HCT116 (cell line): ENCODE measurements around the gene SEC24C. TPM values are rescaled to one million over a fixed set of nuclear protein-coding genes. Genes with fewer than 3 reads are reported as not detected.
"Not testable (repeated sequence)": the region's sequence is repeated elsewhere in the genome, so short reads cannot be mapped to it uniquely, and the experiment has no call there.

Experiments
- ATAC-seq: fragments of 200-7000 bp; cut with Tn5 transposase; 2 replicates; pipeline ENCODE4 v1.9.1; 2020; ENCODE audit warnings: mild to moderate bottlenecking, moderate library complexity
- BruUV-seq: library from RNA; stranded (reverse); fragments of 400-500 nt; replicated peaks from 2 replicates; lab custom pipeline; 2021; lab: Mats Ljungman, UMichigan
- CTCF ChIA-PET: fragments of 300-600 bp; sonication (Branson Sonifier 250); formaldehyde crosslinking; loops from one replicate; lab custom pipeline; 2021; ENCODE audit warnings: antibody characterized with exemption; lab: Charles Lee
- POLR2A ChIA-PET: fragments of 300-600, 350-600 bp; sonication (Branson Sonifier 250); formaldehyde crosslinking; loops from one replicate; lab custom pipeline; 2021; ENCODE audit warnings: antibody characterized with exemption; lab: Charles Lee
- RAD21 ChIA-PET, 2 experiments: fragments of 300-600 bp; sonication (Branson Sonifier 250); formaldehyde crosslinking; loops; one replicate each; lab custom pipeline; 2023; ENCODE audit warnings: low total read pairs in 2 of 2; ENCODE audit not compliant: uncharacterized antibody in 2 of 2, unreplicated experiment in 2 of 2, low non-redundant PET in 1 of 2; lab: Charles Lee
- DNase-seq: peaks from one replicate; pipeline ENCODE4 v3.0.0-alpha.2; 2010; ENCODE audit warnings: low read depth, low spot score
- H2AFZ ChIP-seq: fragments of 200-600 bp; shearing (Covaris generic), sonication (generic); 2 replicates; pipeline ENCODE4 v1.6.1; 2017; ENCODE audit warnings: low read depth, mixed run types, mixed read lengths, antibody characterized with exemption, low read length; ENCODE audit not compliant: poor library complexity, severe bottlenecking
- H3K27ac ChIP-seq: 2 replicates; pipeline ENCODE4 v1.5.1; 2012; ENCODE audit warnings: low read depth, low read length
- H3K27me3 ChIP-seq: fragments of 200-600 bp; sonication (generic); 2 replicates; pipeline ENCODE4 v1.6.1; 2016; ENCODE audit warnings: mixed run types, low read length, mixed read lengths; ENCODE audit not compliant: insufficient read depth
- H3K36me3 ChIP-seq, 2 experiments: fragments of 200-500 bp in 1 of 2; fragments of 200-600 bp in 1 of 2; sonication (Bioruptor generic) in 1 of 2; sonication (generic) in 1 of 2; 2 replicates each; pipeline versions ENCODE4 v1.5.1 to v1.6.1; 2014 to 2016; ENCODE audit warnings: low read length in 2 of 2, inconsistent platforms in 1 of 2, mixed read lengths in 1 of 2, mixed run types in 1 of 2; ENCODE audit not compliant: insufficient read depth in 2 of 2, control insufficient read depth in 1 of 2
- H3K4me1 ChIP-seq, 2 experiments: fragments of 200-600 bp in 1 of 2; sonication (generic) in 1 of 2; 2 replicates each; pipeline versions ENCODE4 v1.5.1 to v1.6.1; 2012 to 2017; ENCODE audit warnings: low read length in 2 of 2, inconsistent platforms in 1 of 2, mild to moderate bottlenecking in 1 of 2, mixed read lengths in 1 of 2, mixed run types in 1 of 2, moderate library complexity in 1 of 2; ENCODE audit not compliant: insufficient read depth in 2 of 2, control insufficient read depth in 1 of 2
- H3K4me2 ChIP-seq: fragments of 200-600 bp; sonication (generic); 2 replicates; pipeline ENCODE4 v1.6.1; 2017; ENCODE audit warnings: mixed run types, low read length, mixed read lengths
- H3K4me3 ChIP-seq, 2 experiments: fragments of 200-600 bp in 1 of 2; sonication (generic) in 1 of 2; replicated peaks in 1 of 2; 2 replicates each; pipeline ENCODE4 v1.5.1; 2011 to 2016; ENCODE audit warnings: low read length in 2 of 2, control low read depth in 1 of 2, low read depth in 1 of 2, mild to moderate bottlenecking in 1 of 2, mixed read lengths in 1 of 2, mixed run types in 1 of 2
- H3K79me2 ChIP-seq: fragments of 200-600 bp; sonication (generic); 2 replicates; pipeline ENCODE4 v1.6.1; 2017; ENCODE audit warnings: mild to moderate bottlenecking, mixed run types, low read length, moderate library complexity, mixed read lengths; ENCODE audit not compliant: insufficient read depth
- H3K9ac ChIP-seq: fragments of 200-600 bp; sonication (generic); 2 replicates; pipeline ENCODE4 v1.6.1; 2016; ENCODE audit warnings: low read length, mixed read lengths
- H3K9me2 ChIP-seq: fragments of 200-600 bp; sonication (generic), shearing (Covaris generic); 2 replicates; pipeline ENCODE4 v1.6.1; 2017; ENCODE audit warnings: mixed run types, mild to moderate bottlenecking, moderate library complexity; ENCODE audit not compliant: insufficient read depth
- H3K9me3 ChIP-seq, 2 experiments: fragments of 200-500 bp in 1 of 2; fragments of 200-600 bp in 1 of 2; sonication (Bioruptor generic) in 1 of 2; sonication (generic) in 1 of 2; 2 replicates each; pipeline ENCODE4 v1.6.1; 2014 to 2017; ENCODE audit warnings: low read length in 2 of 2, mixed read lengths in 2 of 2, inconsistent platforms in 1 of 2, low read depth in 1 of 2, mild to moderate bottlenecking in 1 of 2, mixed run types in 1 of 2, moderate library complexity in 1 of 2; ENCODE audit not compliant: control insufficient read depth in 1 of 2, insufficient read depth in 1 of 2
- H4K20me1 ChIP-seq: fragments of 200-600 bp; sonication (generic), shearing (Covaris generic); 2 replicates; pipeline ENCODE4 v1.6.1; 2017; ENCODE audit warnings: mixed run types, mild to moderate bottlenecking, moderate library complexity; ENCODE audit not compliant: insufficient read depth
- intact Hi-C: fragments of 100-400 bp; cut with micrococcal nuclease; formaldehyde crosslinking; loops from 2 replicates; pipeline ENCODE4 v1.10.0; 2022
- total RNA-seq: library from RNA; stranded (reverse); gene quantifications from one replicate; pipeline ENCODE4 v1.2.1, GENCODE V29; 2021; ENCODE audit not compliant: unreplicated experiment
- TF ChIP-seq, protein P1 (sequence below): IDR thresholded peaks from 2 replicates; pipeline ENCODE4 v1.6.1; 2012; ENCODE audit warnings: low read depth

SEC24C gene
- total RNA-seq, 1 experiment from 2014 or later = 60.9 TPM

GRCh38 chr10:73743905-73744663, at the start of gene SEC24C (continued):
- TF ChIP-seq, protein P1, sequence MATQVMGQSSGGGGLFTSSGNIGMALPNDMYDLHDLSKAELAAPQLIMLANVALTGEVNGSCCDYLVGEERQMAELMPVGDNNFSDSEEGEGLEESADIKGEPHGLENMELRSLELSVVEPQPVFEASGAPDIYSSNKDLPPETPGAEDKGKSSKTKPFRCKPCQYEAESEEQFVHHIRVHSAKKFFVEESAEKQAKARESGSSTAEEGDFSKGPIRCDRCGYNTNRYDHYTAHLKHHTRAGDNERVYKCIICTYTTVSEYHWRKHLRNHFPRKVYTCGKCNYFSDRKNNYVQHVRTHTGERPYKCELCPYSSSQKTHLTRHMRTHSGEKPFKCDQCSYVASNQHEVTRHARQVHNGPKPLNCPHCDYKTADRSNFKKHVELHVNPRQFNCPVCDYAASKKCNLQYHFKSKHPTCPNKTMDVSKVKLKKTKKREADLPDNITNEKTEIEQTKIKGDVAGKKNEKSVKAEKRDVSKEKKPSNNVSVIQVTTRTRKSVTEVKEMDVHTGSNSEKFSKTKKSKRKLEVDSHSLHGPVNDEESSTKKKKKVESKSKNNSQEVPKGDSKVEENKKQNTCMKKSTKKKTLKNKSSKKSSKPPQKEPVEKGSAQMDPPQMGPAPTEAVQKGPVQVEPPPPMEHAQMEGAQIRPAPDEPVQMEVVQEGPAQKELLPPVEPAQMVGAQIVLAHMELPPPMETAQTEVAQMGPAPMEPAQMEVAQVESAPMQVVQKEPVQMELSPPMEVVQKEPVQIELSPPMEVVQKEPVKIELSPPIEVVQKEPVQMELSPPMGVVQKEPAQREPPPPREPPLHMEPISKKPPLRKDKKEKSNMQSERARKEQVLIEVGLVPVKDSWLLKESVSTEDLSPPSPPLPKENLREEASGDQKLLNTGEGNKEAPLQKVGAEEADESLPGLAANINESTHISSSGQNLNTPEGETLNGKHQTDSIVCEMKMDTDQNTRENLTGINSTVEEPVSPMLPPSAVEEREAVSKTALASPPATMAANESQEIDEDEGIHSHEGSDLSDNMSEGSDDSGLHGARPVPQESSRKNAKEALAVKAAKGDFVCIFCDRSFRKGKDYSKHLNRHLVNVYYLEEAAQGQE = no peak

DNA sequence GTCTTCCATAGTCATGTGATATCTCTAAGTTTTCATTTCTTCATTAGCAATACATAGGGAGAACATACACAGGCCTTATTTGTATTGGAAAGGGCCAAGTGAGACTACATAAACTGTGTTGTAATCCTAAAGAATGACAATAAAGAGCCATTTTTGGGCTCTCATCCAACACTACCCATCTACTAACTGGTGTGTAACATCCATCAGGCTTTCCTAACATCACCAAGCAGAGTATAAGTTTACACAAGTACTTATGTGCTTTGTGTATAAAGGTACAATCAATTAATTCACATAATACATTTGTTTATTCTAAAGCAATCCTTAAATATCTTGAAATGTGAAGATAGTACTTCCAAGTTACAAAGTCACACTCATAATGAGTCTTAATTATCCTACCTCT, 48.9 kb upstream of the SEC24C start:
- intact Hi-C loops, H3K27ac ChIP-seq, H3K4me3 ChIP-seq, H3K4me2 ChIP-seq, ATAC-seq, H3K4me1 ChIP-seq, H4K20me1 ChIP-seq, DNase-seq, CTCF ChIA-PET, POLR2A ChIA-PET, H3K79me2 ChIP-seq, H3K9me2 ChIP-seq, H3K36me3 ChIP-seq, H3K27me3 ChIP-seq, H2AFZ ChIP-seq, H3K9ac ChIP-seq, BruUV-seq, H3K9me3 ChIP-seq, RAD21 ChIA-PET: not testable (repeated sequence)

- H3K27ac ChIP-seq, ATAC-seq, BruUV-seq, intact Hi-C loops, H3K27me3 ChIP-seq, H3K4me2 ChIP-seq, POLR2A ChIA-PET, H3K36me3 ChIP-seq, H3K9me3 ChIP-seq, H2AFZ ChIP-seq, RAD21 ChIA-PET, H3K4me1 ChIP-seq, H3K9me2 ChIP-seq, CTCF ChIA-PET, H4K20me1 ChIP-seq, H3K79me2 ChIP-seq, H3K9ac ChIP-seq, DNase-seq, H3K4me3 ChIP-seq: not testable (repeated sequence)
Observed at GRCh38 chr10:73697675-73698159, 46.5 kb upstream of the SEC24C start, which contains the start of gene AGAP5. TSS of gene AGAP5 (minus strand) at chr10:73698109. CDS start at chr10:73697755, 354 bp downstream.

DNA sequence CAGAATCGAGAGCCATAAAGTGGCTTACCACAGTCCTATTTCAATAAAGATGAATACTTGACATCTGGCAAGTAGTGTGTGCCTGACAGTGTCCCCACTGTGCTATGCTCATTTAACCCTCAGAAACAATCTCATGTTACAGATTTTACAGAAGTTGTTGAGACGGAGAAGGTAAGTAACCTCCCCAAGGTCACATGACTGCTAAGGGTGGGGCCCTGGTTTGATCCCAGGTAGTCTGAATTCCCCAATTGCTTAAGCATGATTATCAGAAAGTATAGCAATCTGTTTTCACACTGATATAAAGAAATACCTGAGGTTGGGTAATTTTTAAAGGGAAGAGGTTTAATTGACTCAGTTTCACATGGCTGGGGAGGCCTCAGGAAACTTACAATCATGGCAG, 45.4 kb upstream of the SEC24C start:
- POLR2A ChIA-PET, H2AFZ ChIP-seq, H3K9me2 ChIP-seq, H3K27ac ChIP-seq, H4K20me1 ChIP-seq, H3K9ac ChIP-seq, BruUV-seq, H3K36me3 ChIP-seq, H3K27me3 ChIP-seq, RAD21 ChIA-PET, H3K79me2 ChIP-seq, intact Hi-C loops, H3K4me3 ChIP-seq, H3K9me3 ChIP-seq, H3K4me2 ChIP-seq, CTCF ChIA-PET, DNase-seq, H3K4me1 ChIP-seq, ATAC-seq: not testable (repeated sequence)
